Endothelial cell (in vitro differentiated cells): Measurements from ENCODE around the gene RUNX3. TPM values are rescaled to one million over a fixed set of nuclear protein-coding genes. Genes with fewer than 3 reads are reported as not detected.

Source experiments
- DNase-seq: peaks from one replicate; pipeline ENCODE4 v3.0.0; 2021; ENCODE audit warnings: low spot score
- H3K27ac Mint-ChIP-seq: one replicate; pipeline ENCODE4 v1.8.0; 2021; ENCODE audit warnings: mixed read lengths, inconsistent platforms; ENCODE audit not compliant: unreplicated experiment
- H3K27me3 Mint-ChIP-seq: one replicate; pipeline ENCODE4 v1.8.0; 2021; ENCODE audit warnings: mild to moderate bottlenecking, moderate library complexity, mixed read lengths, inconsistent platforms; ENCODE audit not compliant: unreplicated experiment
- H3K36me3 Mint-ChIP-seq: one replicate; pipeline ENCODE4 v1.8.0; 2021; ENCODE audit warnings: mild to moderate bottlenecking, low read depth, mixed read lengths, inconsistent platforms; ENCODE audit not compliant: unreplicated experiment
- H3K4me1 Mint-ChIP-seq: one replicate; pipeline ENCODE4 v1.8.0; 2021; ENCODE audit warnings: mild to moderate bottlenecking, mixed read lengths, inconsistent platforms; ENCODE audit not compliant: unreplicated experiment
- H3K4me3 Mint-ChIP-seq: one replicate; pipeline ENCODE4 v1.8.0; 2021; ENCODE audit warnings: mild to moderate bottlenecking, mixed read lengths, inconsistent platforms; ENCODE audit not compliant: unreplicated experiment
- H3K9me3 Mint-ChIP-seq: one replicate; pipeline ENCODE4 v1.8.0; 2021; ENCODE audit warnings: mixed read lengths, inconsistent platforms; ENCODE audit not compliant: unreplicated experiment
- CTCF ChIP-seq: fragments of 200-600 bp; sonication (generic); IDR thresholded peaks from one replicate; pipeline ENCODE4 v1.5.0; 2021; ENCODE audit warnings: antibody characterized with exemption; ENCODE audit not compliant: unreplicated experiment
- total RNA-seq: library from RNA; stranded (reverse); fragmentation: NEBNext Ultra II Directional; extraction: Animal tissue kit (Norgen Biotek cat#: 25700); gene quantifications from one replicate; pipeline ENCODE4 v1.2.1, GENCODE V29; 2021; ENCODE audit not compliant: unreplicated experiment

RUNX3 gene
- total RNA-seq, 1 donor from 2014 or later: 1.8 TPM

DNA sequence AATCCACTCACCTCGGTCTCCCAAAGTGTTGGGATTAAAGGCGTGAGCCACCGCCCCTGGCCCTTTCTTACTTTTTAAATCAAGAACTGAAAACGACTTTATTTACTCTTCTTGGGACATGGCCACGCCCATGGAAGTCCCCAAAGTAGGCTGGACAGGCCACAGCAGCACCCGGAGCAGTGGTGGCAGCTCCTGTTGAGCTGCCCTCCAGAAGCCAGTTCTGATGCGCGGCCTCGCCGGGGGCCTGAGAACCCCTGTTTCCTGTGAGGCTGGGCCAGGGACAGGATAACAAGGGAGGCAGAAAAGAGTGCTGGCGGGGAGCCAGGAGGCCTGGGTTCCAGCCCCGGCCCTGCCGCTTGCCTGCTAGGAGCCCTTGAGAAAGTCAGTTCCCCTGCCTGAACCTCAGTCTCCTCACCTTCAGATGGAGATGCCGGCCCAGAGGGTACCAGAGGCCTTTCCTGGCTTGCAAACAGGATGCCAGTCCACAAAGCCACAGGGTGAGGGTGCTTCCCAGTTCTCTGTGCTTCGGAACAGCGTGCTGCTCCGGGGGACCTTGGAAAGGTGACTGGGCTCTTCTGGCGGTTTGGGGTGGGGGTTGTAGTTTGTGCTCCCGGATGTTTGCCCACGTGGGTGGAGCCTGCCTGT, 59.4 kb downstream of the RUNX3 start:
- Mint-ChIP-seq H3K27ac (no peak overlapping the region), H3K36me3 (no peaks in the 10 kb centered on the region), H3K27me3 (peaks cover 10% of the 10 kb centered on the region)

DNA sequence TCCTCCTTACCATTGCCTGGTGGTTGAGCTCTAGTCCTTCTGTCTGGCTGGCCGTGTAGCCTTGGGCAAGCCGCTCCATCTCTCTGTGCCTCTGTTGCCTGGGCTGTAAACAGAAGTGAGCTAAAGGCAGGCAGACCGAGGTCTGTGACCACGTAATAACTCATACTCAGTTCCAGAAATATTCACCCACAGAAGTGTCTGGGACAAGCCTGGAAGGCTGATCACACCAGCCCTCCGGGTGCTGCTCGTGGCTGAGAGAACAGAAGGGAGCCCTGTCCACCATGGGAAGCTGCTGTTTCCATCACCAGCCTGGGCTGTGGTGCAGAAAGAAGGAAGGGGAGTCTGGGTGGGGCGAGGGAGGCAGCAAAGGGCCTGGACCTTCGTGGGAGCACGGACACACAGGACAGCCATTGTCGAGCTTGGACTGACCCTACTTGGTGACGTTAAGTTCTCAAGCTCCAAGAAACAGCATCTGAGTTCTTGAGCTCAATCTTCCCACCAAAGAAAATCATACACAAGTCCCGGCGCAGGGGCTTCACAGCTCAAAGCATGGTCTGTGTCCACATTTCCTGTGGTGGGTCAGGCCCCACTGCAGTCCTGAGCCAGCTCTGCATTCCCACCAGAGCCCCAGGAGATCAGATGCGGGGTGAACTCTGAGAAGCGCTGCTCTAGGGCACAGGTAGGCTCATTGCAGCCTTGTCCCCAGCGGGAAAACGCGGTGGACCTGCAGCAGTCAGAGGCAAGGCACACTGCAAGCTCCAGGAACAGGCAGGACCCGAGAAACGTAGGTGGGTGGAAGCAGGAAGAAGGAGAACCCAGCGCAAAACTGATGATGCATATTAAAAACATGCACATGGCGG, 61.8 kb downstream of the RUNX3 start:
- H3K4me1 Mint-ChIP-seq: peaks cover 12% of the 10 kb centered on the region

More for the DNA sequence above, 59.4 kb downstream of the RUNX3 start:
- no peak for TF ChIP-seq CTCF
- no peak for DNase-seq
- no peaks in the 10 kb centered on the region for H3K9me3 Mint-ChIP-seq
- H3K4me1 Mint-ChIP-seq: peaks cover 5% of the 10 kb centered on the region
- no peak overlapping the region for H3K4me3 Mint-ChIP-seq

GRCh38 chr1:24867084-24867870, 62.8 kb downstream of the RUNX3 start:
- H3K36me3 Mint-ChIP-seq: no peaks in the 10 kb centered on the region
- H3K4me1 Mint-ChIP-seq: peaks cover 14% of the 10 kb centered on the region
- no peak for TF ChIP-seq CTCF
- H3K27ac Mint-ChIP-seq: no peak overlapping the region
- DNase-seq: no peak
- H3K4me3 Mint-ChIP-seq: no peak overlapping the region
- H3K27me3 Mint-ChIP-seq: peaks cover 13% of the 10 kb centered on the region
- no peaks in the 10 kb centered on the region for H3K9me3 Mint-ChIP-seq

More for the DNA sequence above, 61.8 kb downstream of the RUNX3 start:
- Mint-ChIP-seq H3K27me3 (peaks cover 13% of the 10 kb centered on the region), H3K4me3 (no peak overlapping the region), H3K27ac (no peak overlapping the region), H3K9me3 (no peaks in the 10 kb centered on the region), H3K36me3 (no peaks in the 10 kb centered on the region)
- DNase-seq: no peak
- TF ChIP-seq CTCF: no peak

DNA sequence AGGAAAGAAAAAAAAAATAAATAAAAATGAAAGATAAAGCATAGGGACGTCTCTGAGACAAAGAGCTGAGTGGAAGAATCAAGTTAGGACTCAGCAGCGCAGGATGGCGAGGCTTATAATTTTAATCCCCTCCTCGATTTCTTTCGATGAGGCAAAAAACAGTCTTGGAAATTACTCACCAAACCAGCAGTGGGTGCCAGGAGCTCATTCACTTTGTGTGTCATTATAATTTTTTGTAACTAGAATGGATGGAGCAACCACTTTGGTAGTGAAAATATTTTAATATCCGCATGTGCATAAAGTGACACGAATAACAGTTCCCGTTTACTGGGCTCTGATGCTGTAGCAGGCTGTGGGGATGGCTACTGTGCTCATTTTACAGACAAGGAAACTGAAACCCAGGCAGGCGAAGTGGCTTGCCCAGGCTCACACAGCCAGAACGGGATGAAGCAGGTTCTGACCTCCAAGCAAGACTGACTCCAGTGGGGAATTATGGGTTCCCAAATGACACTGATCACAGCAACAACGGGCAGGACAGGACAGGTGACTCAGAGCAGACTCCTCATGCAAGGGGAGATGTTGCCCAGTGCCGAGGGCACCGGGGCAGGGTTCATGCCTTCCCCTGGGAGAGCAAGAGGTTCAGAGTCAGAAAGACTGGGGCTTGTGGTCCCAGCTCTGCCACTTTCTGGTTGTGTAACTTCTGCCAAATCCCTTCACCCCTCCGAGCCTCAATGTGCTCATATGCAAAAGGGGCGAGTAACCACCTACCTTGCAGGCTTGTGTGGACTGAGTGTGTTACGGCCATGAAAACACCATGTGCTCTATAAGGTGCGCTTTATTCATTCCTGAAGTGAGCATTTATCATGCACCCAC, 63.6 kb downstream of the RUNX3 start:
- no peaks in the 10 kb centered on the region for H3K36me3 Mint-ChIP-seq
- H3K27ac Mint-ChIP-seq: no peak overlapping the region
- no peak for TF ChIP-seq CTCF
- no peaks in the 10 kb centered on the region for H3K9me3 Mint-ChIP-seq
- H3K27me3 Mint-ChIP-seq: peaks cover 13% of the 10 kb centered on the region
- no peak overlapping the region for H3K4me3 Mint-ChIP-seq
- no peak for DNase-seq
- H3K4me1 Mint-ChIP-seq: peaks cover 14% of the 10 kb centered on the region
